K562 (cell line): ENCODE data around the gene SENP1. TPM values are rescaled to one million over a fixed set of nuclear protein-coding genes. Genes with fewer than 3 reads are reported as not detected.
A peak's percentile ranks its signal among the peaks of the same experiment; 100 is the strongest.

ENCODE experiments used
- ATAC-seq: fragments of 200-7000 bp; cut with Tn5 transposase; 3 replicates; pipeline ENCODE4 v1.9.1; 2020; ENCODE audit warnings: moderate library complexity
- BruUV-seq: library from RNA; stranded (reverse); fragments of 400-500 nt; replicated peaks from 2 replicates; lab custom pipeline; 2021; lab: Mats Ljungman, UMichigan
- CTCF ChIA-PET: fragments of 300-600 bp; formaldehyde crosslinking; extraction: SDS; loops from one replicate; lab custom pipeline; 2021; ENCODE audit warnings: low intra/inter-chr PET ratio; lab: Yijun Ruan, JAX
- POLR2A ChIA-PET: fragments of 300-600, 350-650 bp; sonication (Branson Sonifier 250); formaldehyde crosslinking; extraction: SDS; loops from one replicate; lab custom pipeline; 2021; ENCODE audit warnings: antibody characterized with exemption, inconsistent platforms; lab: Yijun Ruan, JAX
- DNase-seq, 4 experiments: peaks; one replicate each; pipeline versions ENCODE4 v3.0.0 to v3.0.0-alpha.2; 2011 to 2018; ENCODE audit warnings: low spot score in 3 of 4, mixed read lengths in 3 of 4; ENCODE audit errors: extremely low read depth in 1 of 4
- FAIRE-seq: peaks from 2 replicates; lab custom pipeline; 2011; peaks lifted over from hg19 to GRCh38; lab: Jason Lieb, UNC
- H2AFZ ChIP-seq: 2 replicates; pipeline ENCODE4 v1.6.0; 2011; ENCODE audit warnings: low read depth, low read length, control low read depth, inconsistent platforms
- H3K27ac ChIP-seq: fragments of 200-600 bp; 3 replicates; pipeline ENCODE4 v1.8.0; 2011; ENCODE audit warnings: low read depth, mild to moderate bottlenecking, control low read depth, inconsistent platforms, low read length, moderate library complexity, mixed read lengths; ENCODE audit errors: extremely low read depth
- H3K27me3 ChIP-seq, 2 experiments: fragments of 300-600 bp in 1 of 2; 2 replicates in 1 of 2; 3 replicates in 1 of 2; pipeline versions ENCODE4 v1.6.0 to v1.8.0; 2011; ENCODE audit warnings: inconsistent platforms in 2 of 2, low read length in 2 of 2, mild to moderate bottlenecking in 1 of 2, mixed read lengths in 1 of 2, moderate library complexity in 1 of 2; ENCODE audit not compliant: control insufficient read depth in 2 of 2, insufficient read depth in 2 of 2
- H3K36me3 ChIP-seq: fragments of 300-600 bp; 3 replicates; pipeline ENCODE4 v1.8.0; 2011; ENCODE audit warnings: mild to moderate bottlenecking, low read length, inconsistent platforms; ENCODE audit not compliant: control insufficient read depth, insufficient read depth
- H3K4me1 ChIP-seq, 2 experiments: fragments of 200-600 bp in 1 of 2; replicated peaks in 1 of 2; 2 replicates in 1 of 2; 3 replicates in 1 of 2; pipeline versions ENCODE4 v1.5.1 to v1.8.0; 2011; ENCODE audit warnings: inconsistent platforms in 2 of 2, low read length in 2 of 2, mild to moderate bottlenecking in 1 of 2, mixed read lengths in 1 of 2, moderate library complexity in 1 of 2; ENCODE audit not compliant: control insufficient read depth in 2 of 2, insufficient read depth in 2 of 2
- H3K4me2 ChIP-seq: 2 replicates; pipeline ENCODE4 v1.6.1; 2011; ENCODE audit warnings: low read length, control low read depth, inconsistent platforms, mixed read lengths; ENCODE audit not compliant: insufficient read depth
- H3K4me3 ChIP-seq: fragments of 200-600 bp; sonication (generic), shearing (Covaris generic); 2 replicates; pipeline ENCODE4 v1.5.1; 2016; ENCODE audit warnings: control low read depth, inconsistent platforms
- H3K79me2 ChIP-seq: fragments of 200-600 bp; 3 replicates; pipeline ENCODE4 v1.8.0; 2011; ENCODE audit warnings: low read length, inconsistent platforms; ENCODE audit not compliant: control insufficient read depth, insufficient read depth
- H3K9ac ChIP-seq, 2 experiments: 2 replicates each; pipeline versions ENCODE4 v1.6.0 to v1.6.1; 2011; ENCODE audit warnings: low read depth in 2 of 2, low read length in 2 of 2, control low read depth in 1 of 2, inconsistent platforms in 1 of 2, mild to moderate bottlenecking in 1 of 2, mixed read lengths in 1 of 2; ENCODE audit not compliant: insufficient read depth in 1 of 2
- H3K9me1 ChIP-seq: one replicate; pipeline ENCODE4 v1.6.0; 2011; ENCODE audit warnings: inconsistent platforms, mild to moderate bottlenecking, low read length, moderate library complexity; ENCODE audit not compliant: control insufficient read depth, insufficient read depth
- H3K9me3 ChIP-seq: replicated peaks from 2 replicates; pipeline ENCODE4 v1.5.1; 2011; ENCODE audit warnings: low read depth, low read length, inconsistent platforms; ENCODE audit not compliant: control insufficient read depth, insufficient read depth
- H4K20me1 ChIP-seq: replicated peaks from 2 replicates; pipeline ENCODE4 v1.6.1; 2011; ENCODE audit warnings: low read length, inconsistent platforms, mixed read lengths; ENCODE audit not compliant: control insufficient read depth, insufficient read depth
- POLR2A ChIP-seq: fragments of 450-650 bp; conservative IDR thresholded peaks from 2 replicates; pipeline ENCODE4 v1.6.1; 2016
- RFX5 ChIP-seq: IDR thresholded peaks from 2 replicates; pipeline ENCODE4 v1.6.1; 2011; ENCODE audit warnings: low read depth, mild to moderate bottlenecking, improper control_type of control experiment, low read length
- SMAD4 ChIP-seq: fragments of 250-450 bp; sonication (Bioruptor Pico); conservative IDR thresholded peaks from 2 replicates; pipeline ENCODE4 v1.8.0; 2021; ENCODE audit warnings: inconsistent platforms, mild to moderate bottlenecking, moderate library complexity
- WGBS: fragments of 100-300 bp; shearing (Covaris generic); methylation state at CpG from one replicate; pipeline ENCODE4 v1.1.6; 2016; ENCODE audit warnings: low coverage, mixed read lengths; ENCODE audit not compliant: insufficient coverage; ENCODE audit errors: missing lambda C conversion rate; 5-methylcytosine and 5-hydroxymethylcytosine counted together
- in situ Hi-C: fragments of 300-500 bp; cut with MboI; formaldehyde crosslinking; loops from 4 replicates; pipeline ENCODE4 v1.15.0; 2018; ENCODE audit warnings: inconsistent platforms, mixed read lengths
- intact Hi-C: fragments of 100-400 bp; cut with micrococcal nuclease; formaldehyde crosslinking; loops from 2 replicates; pipeline ENCODE4 v1.14.2; 2022
- polyA plus RNA-seq, 8 experiments: library from polyadenylated mRNA; depleted of rRNA in 4 of 8; stranded (reverse) in 5 of 8; unstranded in 3 of 8; fragments of >200 nt; fragmentation: Nextera tagmentation in 2 of 8; fragmentation: Illumina TruSeq in 1 of 8; extraction: Ambion mirVana in 2 of 8; extraction: Trizol in 1 of 8; gene quantifications; 2 replicates each; pipeline versions ENCODE4 v1.2.1 to v1.2.3, GENCODE V29; 2011 to 2014; ENCODE audit warnings: inconsistent platforms in 1 of 8, missing spikeins in 1 of 8
- total RNA-seq, 7 experiments: library from RNA; depleted of rRNA in 6 of 7; stranded (reverse); fragments of >200 nt in 6 of 7; fragmentation: Illumina TruSeq in 2 of 7; extraction: Trizol in 2 of 7; gene quantifications; 2 replicates each; pipeline versions ENCODE4 v1.2.1 to v1.2.3, GENCODE V29; 2011 to 2021; ENCODE audit warnings: low replicate concordance in 1 of 7
- TF ChIP-seq, protein P1 (sequence below): fragments of 450-650 bp; formaldehyde crosslinking; IDR thresholded peaks from 2 replicates; pipeline ENCODE4 v1.4.0; 2020; ENCODE audit warnings: mild to moderate bottlenecking, moderate library complexity
- TF ChIP-seq, protein P2 (sequence below): fragments of 450-650 bp; IDR thresholded peaks from 2 replicates; pipeline ENCODE4 v1.6.1; 2016

SENP1 gene
- total and polyA plus RNA-seq, 9 of the 15 experiments (the other 6 are each of a cell fraction or from before 2014, with no cell fraction given): 15.5 to 59.0 (median 36.3) TPM

DNA sequence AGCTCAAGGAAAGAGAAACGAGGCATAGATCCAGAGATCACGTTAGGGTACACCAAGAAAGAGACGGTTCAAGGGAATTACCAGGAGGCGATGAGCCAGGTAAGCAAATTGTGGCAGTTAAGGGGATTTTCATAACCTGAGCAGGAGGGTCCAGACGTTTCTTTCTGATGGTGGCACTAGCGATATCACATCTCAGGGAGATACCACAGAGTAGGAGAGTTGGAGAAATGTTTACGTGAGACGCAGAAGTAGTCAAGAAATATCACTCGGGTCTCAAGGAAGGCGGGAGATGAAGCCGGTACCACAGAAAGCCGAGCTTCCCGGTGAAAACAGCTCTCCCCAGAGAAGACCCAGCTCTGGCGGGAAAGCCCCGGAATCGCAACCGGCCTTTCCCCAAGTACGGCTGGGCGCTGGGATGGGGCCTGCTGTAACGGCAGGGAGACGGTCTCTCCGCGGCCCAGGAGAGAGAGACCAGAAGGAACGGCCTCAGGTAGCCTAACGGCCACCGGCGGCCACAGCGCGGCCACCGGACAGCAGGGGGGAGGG, 485 bp downstream of the SENP1 start (continued):
- TF ChIP-seq RFX5 (no peak), POLR2A (no peak)
- TF ChIP-seq, protein P1, sequence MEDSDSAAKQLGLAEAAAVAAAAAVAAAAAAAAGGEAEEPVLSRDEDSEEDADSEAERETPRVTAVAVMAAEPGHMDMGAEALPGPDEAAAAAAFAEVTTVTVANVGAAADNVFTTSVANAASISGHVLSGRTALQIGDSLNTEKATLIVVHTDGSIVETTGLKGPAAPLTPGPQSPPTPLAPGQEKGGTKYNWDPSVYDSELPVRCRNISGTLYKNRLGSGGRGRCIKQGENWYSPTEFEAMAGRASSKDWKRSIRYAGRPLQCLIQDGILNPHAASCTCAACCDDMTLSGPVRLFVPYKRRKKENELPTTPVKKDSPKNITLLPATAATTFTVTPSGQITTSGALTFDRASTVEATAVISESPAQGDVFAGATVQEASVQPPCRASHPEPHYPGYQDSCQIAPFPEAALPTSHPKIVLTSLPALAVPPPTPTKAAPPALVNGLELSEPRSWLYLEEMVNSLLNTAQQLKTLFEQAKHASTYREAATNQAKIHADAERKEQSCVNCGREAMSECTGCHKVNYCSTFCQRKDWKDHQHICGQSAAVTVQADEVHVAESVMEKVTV: no peak

DNA sequence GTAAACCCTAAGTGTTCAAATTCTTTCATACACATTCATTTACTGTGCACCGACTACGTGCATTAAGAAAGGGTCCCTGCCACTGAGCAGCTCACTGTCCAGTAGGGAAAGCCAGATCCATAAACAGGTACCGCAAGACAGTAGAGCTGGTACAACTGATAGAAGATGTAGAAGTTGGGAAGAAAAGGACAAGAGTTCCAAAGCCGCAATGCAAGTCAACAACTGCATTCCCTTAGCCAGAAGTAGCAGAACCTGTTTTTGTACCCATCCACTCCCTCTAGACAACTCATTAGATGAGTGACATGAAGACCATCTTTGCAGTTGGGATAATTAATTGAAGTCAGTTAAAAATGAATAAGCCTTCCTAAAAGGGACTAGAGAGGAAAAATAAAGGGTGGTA, 1.3 kb downstream of the SENP1 start:
- Histone ChIP-seq H3K27ac (peak overlapping the region; percentile 96), H3K4me1 (peaks cover 3 to 7% of the 10 kb centered on the region in 2 experiments; a peak in 3 of 5 replicates), H4K20me1 (no peaks in the 10 kb centered on the region), H2AFZ (peak overlapping the region; percentile 11; the same call in 1 of the 2 replicates), H3K27me3 (no peaks in the 10 kb centered on the region), H3K4me3 (peak overlapping the region; percentile 86), H3K79me2 (peaks cover 61% of the 10 kb centered on the region), H3K9me1 (no peaks in the 10 kb centered on the region), H3K9me3 (no peaks in the 10 kb centered on the region), H3K4me2 (peak overlapping the region; percentile 96), H3K9ac (peak overlapping the region; percentile 50 to 93), H3K36me3 (peaks cover 11% of the 10 kb centered on the region)
- WGBS: 3% methylated on average over 4 of the region's 4 CpGs
- POLR2A ChIA-PET: interaction anchor here (1.7 to 3.9 kb wide), 4 partner anchors 15 to 21 kb away, joined by 6 to 24 read pairs (median 8); partner anchors contain the start of gene PFKM
- ATAC-seq: peak; percentile 12; the same call in 2 of the 3 replicates
- peak in 2 of 4 experiments; percentile 20 to 40 for DNase-seq
- TF ChIP-seq, protein P2, sequence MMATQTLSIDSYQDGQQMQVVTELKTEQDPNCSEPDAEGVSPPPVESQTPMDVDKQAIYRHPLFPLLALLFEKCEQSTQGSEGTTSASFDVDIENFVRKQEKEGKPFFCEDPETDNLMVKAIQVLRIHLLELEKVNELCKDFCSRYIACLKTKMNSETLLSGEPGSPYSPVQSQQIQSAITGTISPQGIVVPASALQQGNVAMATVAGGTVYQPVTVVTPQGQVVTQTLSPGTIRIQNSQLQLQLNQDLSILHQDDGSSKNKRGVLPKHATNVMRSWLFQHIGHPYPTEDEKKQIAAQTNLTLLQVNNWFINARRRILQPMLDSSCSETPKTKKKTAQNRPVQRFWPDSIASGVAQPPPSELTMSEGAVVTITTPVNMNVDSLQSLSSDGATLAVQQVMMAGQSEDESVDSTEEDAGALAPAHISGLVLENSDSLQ: 0 out of 2 replicates have a peak, but pooled peaks have one; percentile 4
- TF ChIP-seq SMAD4 (CRISPR knock-in tag): no peak
- no TSS peak for BruUV-seq
- CTCF ChIA-PET: no interaction called here
- intact Hi-C loops: no loop called here
- FAIRE-seq: peak; percentile 61
- in situ Hi-C loops: no loop called here
